K562 (cell line): Measurements from ENCODE around the gene OSBPL10.

Source experiments
- CBX8 ChIP-seq: fragments of 200-600 bp; sonication (generic); IDR thresholded peaks from 2 replicates; pipeline ENCODE4 v1.6.1; 2012; ENCODE audit warnings: borderline replicate concordance, mixed run types, low read depth, mild to moderate bottlenecking, moderate library complexity, mixed read lengths, low read length, control low read depth, inconsistent platforms; ENCODE audit not compliant: poor library complexity, severe bottlenecking; ENCODE audit errors: extremely low read depth
- RAD21 ChIP-seq, 2 experiments: fragments of 250-450 bp in 1 of 2; fragments of 450-650 bp in 1 of 2; sonication (Bioruptor Pico) in 1 of 2; formaldehyde crosslinking in 1 of 2; IDR thresholded peaks in 1 of 2; conservative IDR thresholded peaks in 1 of 2; 2 replicates each; pipeline versions ENCODE4 v1.4.0 to v1.8.0; 2020 to 2022; ENCODE audit warnings: mild to moderate bottlenecking in 2 of 2, moderate library complexity in 1 of 2
- ZNF184 ChIP-seq: sonication (generic); formaldehyde crosslinking; IDR thresholded peaks from 2 replicates; pipeline ENCODE4 v1.5.0; 2020; ENCODE audit warnings: missing genetic modification reagents
- TF ChIP-seq, protein P1 (sequence below), 3 experiments: IDR thresholded peaks in 2 of 3; conservative IDR thresholded peaks in 1 of 3; 2 replicates each; pipeline ENCODE4 v1.5.1; 2011 to 2012; ENCODE audit warnings: low read length in 3 of 3, mild to moderate bottlenecking in 3 of 3, control low read depth in 2 of 3, improper control_type of control experiment in 1 of 3, inconsistent platforms in 1 of 3, low read depth in 1 of 3, mixed read lengths in 1 of 3, moderate library complexity in 1 of 3; ENCODE audit not compliant: insufficient read depth in 2 of 3

- TF ChIP-seq RAD21 (CRISPR knock-in tag; conservative IDR thresholded peaks at IDR 0.05 in 1 of 2, IDR thresholded peaks at IDR 0.05 in 1 of 2), result no peak
- TF ChIP-seq ZNF184, result no peak
- TF ChIP-seq, protein P1, sequence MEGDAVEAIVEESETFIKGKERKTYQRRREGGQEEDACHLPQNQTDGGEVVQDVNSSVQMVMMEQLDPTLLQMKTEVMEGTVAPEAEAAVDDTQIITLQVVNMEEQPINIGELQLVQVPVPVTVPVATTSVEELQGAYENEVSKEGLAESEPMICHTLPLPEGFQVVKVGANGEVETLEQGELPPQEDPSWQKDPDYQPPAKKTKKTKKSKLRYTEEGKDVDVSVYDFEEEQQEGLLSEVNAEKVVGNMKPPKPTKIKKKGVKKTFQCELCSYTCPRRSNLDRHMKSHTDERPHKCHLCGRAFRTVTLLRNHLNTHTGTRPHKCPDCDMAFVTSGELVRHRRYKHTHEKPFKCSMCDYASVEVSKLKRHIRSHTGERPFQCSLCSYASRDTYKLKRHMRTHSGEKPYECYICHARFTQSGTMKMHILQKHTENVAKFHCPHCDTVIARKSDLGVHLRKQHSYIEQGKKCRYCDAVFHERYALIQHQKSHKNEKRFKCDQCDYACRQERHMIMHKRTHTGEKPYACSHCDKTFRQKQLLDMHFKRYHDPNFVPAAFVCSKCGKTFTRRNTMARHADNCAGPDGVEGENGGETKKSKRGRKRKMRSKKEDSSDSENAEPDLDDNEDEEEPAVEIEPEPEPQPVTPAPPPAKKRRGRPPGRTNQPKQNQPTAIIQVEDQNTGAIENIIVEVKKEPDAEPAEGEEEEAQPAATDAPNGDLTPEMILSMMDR (IDR thresholded peaks at IDR 0.05 in 2 of 3, conservative IDR thresholded peaks at IDR 0.05 in 1 of 3; ENCODE audit: insufficient read depth in 2 of 3, low read depth in 1 of 3, low read length in 3 of 3), result no peak
- TF ChIP-seq CBX8, result no peak
These were observed 248.5 kb downstream of the OSBPL10 start for GRCh38 chr3:31732548-31732947.
